Endodermal cell (in vitro differentiated cells): ENCODE results near the gene FAIM2. TPM values are rescaled to one million over a fixed set of nuclear protein-coding genes. Genes with fewer than 3 reads are reported as not detected.
A peak's percentile ranks its signal among the peaks of the same experiment; 100 is the strongest.

Source experiments
- DNase-seq: peaks from one replicate; pipeline ENCODE4 v3.0.0-alpha.2; 2017
- H3K27ac ChIP-seq: 2 replicates; pipeline ENCODE4 v1.5.1; 2013; ENCODE audit warnings: mild to moderate bottlenecking, low read depth, low read length, moderate library complexity
- H3K27me3 ChIP-seq: 2 replicates; pipeline ENCODE4 v1.6.1; 2013; ENCODE audit warnings: mild to moderate bottlenecking, low read length, moderate library complexity; ENCODE audit not compliant: insufficient read depth, control insufficient read depth, poor library complexity, severe bottlenecking
- H3K36me3 ChIP-seq: 2 replicates; pipeline ENCODE4 v1.7.0; 2013; ENCODE audit warnings: mild to moderate bottlenecking, low read length, moderate library complexity; ENCODE audit not compliant: control insufficient read depth, insufficient read depth
- H3K4me1 ChIP-seq: one replicate; pipeline ENCODE4 v1.7.0; 2013; ENCODE audit warnings: low read length; ENCODE audit not compliant: control insufficient read depth, insufficient read depth
- H3K4me3 ChIP-seq: 2 replicates; pipeline ENCODE4 v1.5.1; 2013; ENCODE audit warnings: mild to moderate bottlenecking, low read length, moderate library complexity
- H3K9ac ChIP-seq: 2 replicates; pipeline ENCODE4 v1.6.1; 2013; ENCODE audit warnings: mild to moderate bottlenecking, low read length, moderate library complexity; ENCODE audit not compliant: poor library complexity, severe bottlenecking; ENCODE audit errors: extremely low read depth
- H3K9me3 ChIP-seq: 2 replicates; pipeline ENCODE4 v1.6.1; 2013; ENCODE audit warnings: mild to moderate bottlenecking, low read length, moderate library complexity; ENCODE audit not compliant: control insufficient read depth
- H3K27ac Mint-ChIP-seq: 2 replicates; pipeline ENCODE4 v1.8.0; 2020; ENCODE audit warnings: mixed read lengths
- H3K27me3 Mint-ChIP-seq: 2 replicates; pipeline ENCODE4 v1.8.0; 2021; ENCODE audit warnings: mild to moderate bottlenecking, mixed read lengths; ENCODE audit not compliant: insufficient read depth
- H3K36me3 Mint-ChIP-seq: 2 replicates; pipeline ENCODE4 v1.8.0; 2020; ENCODE audit warnings: low read depth, mixed read lengths
- H3K4me1 Mint-ChIP-seq: 2 replicates; pipeline ENCODE4 v1.8.0; 2020; ENCODE audit warnings: mixed read lengths
- H3K4me3 Mint-ChIP-seq: 2 replicates; pipeline ENCODE4 v1.8.0; 2020; ENCODE audit warnings: mild to moderate bottlenecking, moderate library complexity, mixed read lengths
- H3K9me3 Mint-ChIP-seq: 2 replicates; pipeline ENCODE4 v1.8.0; 2020; ENCODE audit warnings: mild to moderate bottlenecking, mixed read lengths
- WGBS, 2 experiments: methylation state at CpG; one replicate each; pipeline versions ENCODE4 v1.1.5 to v1.1.7; 2013; ENCODE audit warnings: missing lambda C conversion rate in 2 of 2, mixed read lengths in 1 of 2; ENCODE audit not compliant: insufficient coverage in 1 of 2, insufficient read length in 1 of 2; 5-methylcytosine and 5-hydroxymethylcytosine counted together
- total RNA-seq, 2 donors: library from RNA; stranded (reverse); fragmentation: NEBNext Ultra II Directional in 1 of 2; extraction: Animal tissue kit (Norgen Biotek cat#: 25700) in 1 of 2; gene quantifications; 2 replicates in 1 of 2; 3 replicates in 1 of 2; pipeline ENCODE4 v1.2.1, GENCODE V29; 2021
- TF ChIP-seq, protein P1 (sequence below): fragments of 200-600 bp; sonication (generic); conservative IDR thresholded peaks from 2 replicates; pipeline ENCODE4 v1.5.0; 2021; ENCODE audit warnings: antibody characterized with exemption, mild to moderate bottlenecking

FAIM2 gene
- total RNA-seq, 2 donors from 2014 or later = not detected

DNA sequence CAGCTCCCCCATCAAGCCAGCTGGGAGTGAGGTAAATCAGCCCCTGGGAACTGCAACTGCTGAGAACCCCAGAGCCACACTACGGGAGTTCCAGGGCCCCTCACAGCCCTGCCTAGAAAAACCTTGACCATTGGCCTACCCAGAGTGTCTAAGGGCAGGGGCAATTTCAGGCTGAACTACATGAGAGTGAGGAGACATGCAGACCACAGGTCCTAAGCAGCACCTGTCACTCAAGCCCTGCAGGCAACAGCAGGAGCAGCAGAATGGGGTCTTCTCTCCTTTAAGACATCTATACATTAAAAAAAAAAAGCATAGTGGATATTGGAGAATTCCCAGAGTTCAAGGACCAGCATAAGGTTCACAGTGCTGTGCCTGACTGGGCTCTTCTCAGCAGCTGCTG is 80.3 kb downstream of the FAIM2 start:
- Mint-ChIP-seq H3K9me3 (no peaks in the 10 kb centered on the region), H3K27ac (peak overlapping the region; percentile 30), H3K36me3 (peaks cover 12% of the 10 kb centered on the region), H3K4me3 (no peak overlapping the region), H3K27me3 (no peaks in the 10 kb centered on the region), H3K4me1 (peaks cover 21% of the 10 kb centered on the region)
- peaks cover 19% of the 10 kb centered on the region for H3K4me1 ChIP-seq
- no peak overlapping the region for H3K27ac ChIP-seq
- no peaks in the 10 kb centered on the region for H3K9me3 ChIP-seq
- H3K9ac ChIP-seq = no peak overlapping the region
- TF ChIP-seq, protein P1, sequence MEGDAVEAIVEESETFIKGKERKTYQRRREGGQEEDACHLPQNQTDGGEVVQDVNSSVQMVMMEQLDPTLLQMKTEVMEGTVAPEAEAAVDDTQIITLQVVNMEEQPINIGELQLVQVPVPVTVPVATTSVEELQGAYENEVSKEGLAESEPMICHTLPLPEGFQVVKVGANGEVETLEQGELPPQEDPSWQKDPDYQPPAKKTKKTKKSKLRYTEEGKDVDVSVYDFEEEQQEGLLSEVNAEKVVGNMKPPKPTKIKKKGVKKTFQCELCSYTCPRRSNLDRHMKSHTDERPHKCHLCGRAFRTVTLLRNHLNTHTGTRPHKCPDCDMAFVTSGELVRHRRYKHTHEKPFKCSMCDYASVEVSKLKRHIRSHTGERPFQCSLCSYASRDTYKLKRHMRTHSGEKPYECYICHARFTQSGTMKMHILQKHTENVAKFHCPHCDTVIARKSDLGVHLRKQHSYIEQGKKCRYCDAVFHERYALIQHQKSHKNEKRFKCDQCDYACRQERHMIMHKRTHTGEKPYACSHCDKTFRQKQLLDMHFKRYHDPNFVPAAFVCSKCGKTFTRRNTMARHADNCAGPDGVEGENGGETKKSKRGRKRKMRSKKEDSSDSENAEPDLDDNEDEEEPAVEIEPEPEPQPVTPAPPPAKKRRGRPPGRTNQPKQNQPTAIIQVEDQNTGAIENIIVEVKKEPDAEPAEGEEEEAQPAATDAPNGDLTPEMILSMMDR = no peak
- H3K27me3 ChIP-seq = no peaks in the 10 kb centered on the region
- DNase-seq = no peak
- WGBS, 2 experiments = 97 to 100% methylated on average over 1 of the region's 1 CpG
- H3K36me3 ChIP-seq = peaks cover 9% of the 10 kb centered on the region
- H3K4me3 ChIP-seq = no peak overlapping the region

DNA sequence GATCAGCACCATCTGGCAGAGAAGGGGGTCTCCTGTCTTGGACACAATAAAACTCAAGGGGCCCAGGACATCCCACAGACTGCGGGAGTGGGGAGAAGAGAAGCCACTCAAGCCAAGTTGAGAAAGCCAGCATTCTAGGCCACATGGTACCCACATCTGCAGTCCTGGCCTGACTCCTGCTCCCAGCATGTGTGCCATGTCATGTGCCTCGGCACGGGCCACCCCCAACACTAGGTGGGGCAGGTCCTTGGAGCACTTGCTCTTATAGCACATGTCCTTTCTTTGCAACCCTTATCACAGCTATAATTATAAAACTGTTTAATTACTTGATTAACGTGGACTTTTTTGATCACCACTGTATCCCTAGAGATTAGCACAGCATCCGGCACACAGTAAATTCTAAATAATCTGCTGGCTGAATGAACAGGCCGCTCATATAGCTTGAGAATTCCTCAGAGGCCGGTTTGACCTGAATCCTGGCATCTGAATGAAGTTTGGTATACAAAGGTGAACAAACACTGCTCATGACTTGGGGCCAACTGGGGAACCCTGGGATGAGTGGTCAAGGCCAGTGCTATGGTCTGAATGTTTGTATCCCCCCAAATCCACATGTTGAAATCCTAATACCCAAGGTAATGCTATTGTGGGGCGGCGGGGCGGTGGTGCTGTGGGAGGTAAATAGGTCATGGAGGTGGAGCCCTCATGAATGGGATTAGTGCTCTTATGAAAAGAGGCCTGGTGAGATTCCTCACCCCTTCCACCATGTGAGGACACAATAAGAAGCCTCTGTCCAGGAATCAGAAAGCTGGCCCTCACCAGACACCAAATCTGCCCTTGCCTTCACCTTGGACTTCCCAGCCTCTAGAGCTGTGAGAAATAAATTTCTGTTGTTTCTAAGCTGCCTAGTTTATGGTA is 82.1 kb downstream of the FAIM2 start:
- Histone ChIP-seq H3K9me3 (no peaks in the 10 kb centered on the region), H3K27me3 (no peaks in the 10 kb centered on the region), H3K36me3 (peaks cover 9% of the 10 kb centered on the region), H3K27ac (no peak overlapping the region), H3K4me3 (no peak overlapping the region), H3K9ac (no peak overlapping the region), H3K4me1 (peaks cover 12% of the 10 kb centered on the region)
- no peaks in the 10 kb centered on the region for H3K9me3 Mint-ChIP-seq
- WGBS, 2 experiments = 93 to 98% methylated on average over 7 to 10 of the region's 10 CpGs
- H3K4me1 Mint-ChIP-seq = peaks cover 16% of the 10 kb centered on the region
- H3K36me3 Mint-ChIP-seq = peaks cover 15% of the 10 kb centered on the region
- TF ChIP-seq, protein P1 = no peak
- DNase-seq = no peak
- no peaks in the 10 kb centered on the region for H3K27me3 Mint-ChIP-seq
- H3K4me3 Mint-ChIP-seq = no peak overlapping the region
- no peak overlapping the region for H3K27ac Mint-ChIP-seq

DNA sequence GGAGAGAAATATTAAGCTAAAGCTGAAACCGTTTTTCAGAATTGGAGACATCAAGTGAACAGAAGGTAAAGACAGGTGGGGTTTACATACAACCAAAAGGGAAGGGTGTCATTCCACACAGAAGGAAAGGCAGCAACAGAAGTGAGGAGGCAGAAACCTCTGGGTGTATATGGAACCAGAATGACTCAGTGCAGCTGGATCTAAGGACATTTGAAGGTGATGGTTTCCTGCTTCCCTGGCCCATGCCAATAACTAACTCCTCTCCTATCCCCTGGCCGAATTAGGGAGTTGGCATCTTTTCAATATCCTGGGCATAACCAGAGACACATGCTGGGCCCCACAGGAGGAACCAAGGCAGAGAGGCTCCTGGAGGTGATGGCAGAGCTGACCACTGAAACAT is 83.9 kb downstream of the FAIM2 start:
- H3K9ac ChIP-seq = no peak overlapping the region

More for the DNA sequence above, 83.9 kb downstream of the FAIM2 start:
- WGBS, 2 experiments = 88 to 92% methylated on average over 1 to 2 of the region's 2 CpGs
- H3K4me3 Mint-ChIP-seq = no peak overlapping the region
- peaks cover 22% of the 10 kb centered on the region for H3K36me3 Mint-ChIP-seq
- H3K27me3 Mint-ChIP-seq = no peaks in the 10 kb centered on the region
- H3K27ac Mint-ChIP-seq = no peak overlapping the region
- no peak for DNase-seq
- TF ChIP-seq, protein P1 = no peak
- Histone ChIP-seq H3K4me1 (no peaks in the 10 kb centered on the region), H3K36me3 (peaks cover 9% of the 10 kb centered on the region), H3K27ac (no peak overlapping the region), H3K4me3 (no peak overlapping the region), H3K9me3 (no peaks in the 10 kb centered on the region), H3K27me3 (no peaks in the 10 kb centered on the region)
- H3K9me3 Mint-ChIP-seq = no peaks in the 10 kb centered on the region
- peaks cover under 1% of the 10 kb centered on the region for H3K4me1 Mint-ChIP-seq
